ENCODE results near the gene SPO11. TPM values are rescaled to one million over a fixed set of nuclear protein-coding genes. Genes with fewer than 3 reads are reported as not detected.

The SPO11 gene
- total RNA-seq (2016; rRNA removed; fragmentation: Illumina TruSeq; extraction: Trizol): not detected in 2 replicates
- total RNA-seq (2016; cell fraction: cytosol; rRNA removed; fragmentation: Illumina TruSeq; extraction: Trizol; ENCODE audit: low read depth): not detected in 2 replicates
- not detected in 2 replicates for total RNA-seq (2016; cell fraction: insoluble cytoplasmic fraction; rRNA removed; fragmentation: Illumina TruSeq; extraction: Trizol)
- not detected in 2 replicates for total RNA-seq (2016; cell fraction: membrane; rRNA removed; fragmentation: Illumina TruSeq; extraction: Trizol)
- not detected in 2 replicates for total RNA-seq (2016; cell fraction: nucleus; rRNA removed; fragmentation: Illumina TruSeq; extraction: Trizol)
- polyA plus RNA-seq (2011; rRNA removed): not detected in 2 replicates
- polyA plus RNA-seq (2011; cell fraction: cytosol; rRNA removed): not detected in 2 replicates
- polyA plus RNA-seq (2011; cell fraction: nucleus; rRNA removed): not detected in 2 replicates
- polyA plus RNA-seq (2012): not detected in 2 replicates
- polyA plus RNA-seq (2016; cell fraction: cytosol; fragmentation: Illumina TruSeq; extraction: Trizol; ENCODE audit: low read depth): not detected in 2 replicates
- not detected in 2 replicates for polyA plus RNA-seq (2016; cell fraction: insoluble cytoplasmic fraction; fragmentation: Illumina TruSeq; extraction: Trizol; ENCODE audit: low read depth)
- not detected in 2 replicates for polyA plus RNA-seq (2016; cell fraction: membrane; fragmentation: Illumina TruSeq; extraction: Trizol; ENCODE audit: low read depth)
- not detected in 2 replicates for polyA plus RNA-seq (2016; cell fraction: nucleus; fragmentation: Illumina TruSeq; extraction: Trizol; ENCODE audit: insufficient read depth, low read depth)
- not detected in 2 replicates for polyA minus RNA-seq (2011; rRNA and poly(A)+ RNA removed; ENCODE audit: low replicate concordance)
- polyA minus RNA-seq (2011; cell fraction: cytosol; rRNA and poly(A)+ RNA removed): not detected in 2 replicates
- polyA minus RNA-seq (2011; cell fraction: nucleus; rRNA and poly(A)+ RNA removed): not detected in 2 replicates
- not detected for Bru-seq, nascent RNA
- BruChase-seq, experiment 1, labeled RNA remaining after a 6-hour chase: not detected
- BruChase-seq, experiment 2, labeled RNA remaining after a 2-hour chase: not detected
- long read RNA-seq, experiment 1: 0 reads
- long read RNA-seq, experiment 2: 0 reads

GRCh38 chr20:57329608-57330221 lies at the start of gene SPO11:
TSS of gene SPO11 (plus strand) at chr20:57329803. CDS start at chr20:57329868, 65 bp downstream.
- ATAC-seq (peak; percentile 41), FAIRE-seq (no peak), DNase-seq (ENCODE audit: low spot score) (no peak)
- no peaks in the 10 kb centered on the region for H3K36me3 ChIP-seq (replicated peaks in 1 of 2; ENCODE audit: control insufficient read depth in 1 of 2, insufficient read depth in 2 of 2, low read length in 2 of 2)
- no TSS peak for BruUV-seq (replicated peaks)
- H3K4me3 ChIP-seq (replicated peaks in 1 of 3; ENCODE audit: insufficient read depth in 1 of 3, low read depth in 2 of 3, low read length in 3 of 3): no peak within 1 kb of the TSS
- intact Hi-C loops (cut with micrococcal nuclease; ENCODE audit: unreplicated experiment) (no loop called here), in situ Hi-C loops (cut with HindIII; ENCODE audit: extremely low pct_ligation_motif_present, low pct_unique_long_range_greater_than_20kb) (no loop called here)
- POLR2A ChIA-PET: no interaction called here
- no peaks in the 10 kb centered on the region for H3K9me3 ChIP-seq (ENCODE audit: low read length)
- no peaks in the 10 kb centered on the region for H3K79me2 ChIP-seq (ENCODE audit: insufficient read depth, low read length)
- no peaks in the 10 kb centered on the region for H4K20me1 ChIP-seq (ENCODE audit: insufficient read depth, low read length)
- no peak within 1 kb of the TSS for H3K27ac ChIP-seq (ENCODE audit: extremely low read length, insufficient read depth, low read length)
- H2AFZ ChIP-seq (ENCODE audit: low read length): no peak within 1 kb of the TSS
- H3K4me1 ChIP-seq (ENCODE audit: insufficient read depth, low read length): peaks cover 10% of the 10 kb centered on the region
- peaks cover 4 to 23% of the 10 kb centered on the region in 2 experiments for H3K27me3 ChIP-seq (ENCODE audit: control insufficient read depth in 1 of 2, insufficient read depth in 2 of 2, low read length in 2 of 2)
- CTCF ChIA-PET (ENCODE audit: low intra/inter-chr PET ratio, low total read pairs): interaction anchor here (1.0 kb wide), 1 partner anchor 239 kb away, joined by 3 read pairs; no protein-coding TSS in a partner anchor
- 72% methylated on average over 32 of the region's 40 CpGs for WGBS (ENCODE audit: low lambda C conversion rate)
- TF ChIP-seq ZNF768 (CRISPR knock-in tag; IDR thresholded peaks at IDR 0.05): peak; percentile 12; the same call in 1 of the 2 replicates
- TF ChIP-seq ZNF687 (CRISPR knock-in tag; IDR thresholded peaks at IDR 0.05): 0 out of 2 replicates have a peak, but pooled peaks have one; percentile 20
- 0 out of 2 replicates have a peak, but pooled peaks have one; percentile 23 for TF ChIP-seq KDM5B (CRISPR knock-in tag; IDR thresholded peaks at IDR 0.05; ENCODE audit: borderline replicate concordance)
- no peak for TF ChIP-seq GMEB2 (CRISPR knock-in tag; IDR thresholded peaks at IDR 0.05; ENCODE audit: low read depth)
- no peak for TF ChIP-seq CREM (IDR thresholded peaks at IDR 0.05)
- TF ChIP-seq CREM (CRISPR knock-in tag; IDR thresholded peaks at IDR 0.05): no peak
- TF ChIP-seq CTCF (CRISPR knock-in tag; IDR thresholded peaks at IDR 0.05): peak; percentile 40
- no peak for TF ChIP-seq RFXANK (CRISPR knock-in tag; IDR thresholded peaks at IDR 0.05)
- TF ChIP-seq MED8 (CRISPR knock-in tag; IDR thresholded peaks at IDR 0.05; ENCODE audit: insufficient replicate concordance): no peak
- peak; percentile 45 for TF ChIP-seq STAG1 (CRISPR knock-in tag; IDR thresholded peaks at IDR 0.05)
- H3K9ac ChIP-seq (ENCODE audit: insufficient read depth, low read depth, low read length): no peak within 1 kb of the TSS
- H3K4me2 ChIP-seq (ENCODE audit: low read depth, low read length): no peak within 1 kb of the TSS
